HL-60 (cell line): ENCODE measurements around the gene CACNA2D1.
"Not testable (repeated sequence)": the region's sequence is repeated elsewhere in the genome, so short reads cannot be mapped to it uniquely, and the experiment has no call there.

Experiments used
- CTCF ChIP-seq: IDR thresholded peaks from one replicate; pipeline ENCODE4 v1.5.1; 2011; ENCODE audit warnings: low read length, control low read depth, inconsistent platforms; ENCODE audit not compliant: insufficient read depth
- GABPA ChIP-seq: IDR thresholded peaks from 2 replicates; pipeline ENCODE4 v1.6.1; 2012; ENCODE audit warnings: low read depth
- POLR2AphosphoS5 ChIP-seq: IDR thresholded peaks from 2 replicates; pipeline ENCODE4 v1.6.1; 2012; ENCODE audit warnings: low read depth

GRCh38 chr7:82432743-82433142 is 10.8 kb downstream of the CACNA2D1 start:
- not testable (repeated sequence) for TF ChIP-seq CTCF, POLR2AphosphoS5, GABPA
